Activated CD4-positive, alpha-beta memory T cell treated with anti-CD3 and anti-CD28 coated beads, Interleukin-2, amount 10 ng/mL, durations not matched to agents 7 days and 5 days (primary cell): ENCODE results near the gene NECTIN2. TPM values are rescaled to one million over a fixed set of nuclear protein-coding genes. Genes with fewer than 3 reads are reported as not detected.
A peak's percentile ranks its signal among the peaks of the same experiment; 100 is the strongest.
"Not testable (repeated sequence)": the region's sequence is repeated elsewhere in the genome, so short reads cannot be mapped to it uniquely, and the experiment has no call there.

Source experiments
- CTCF ChIA-PET: fragments of 350-600 bp; sonication (Branson Sonifier 250); formaldehyde crosslinking; loops from one replicate; lab custom pipeline; 2021; ENCODE audit warnings: antibody characterized with exemption, inconsistent platforms; lab: Charles Lee
- POLR2A ChIA-PET: fragments of 350-600 bp; sonication (Branson Sonifier 250); formaldehyde crosslinking; loops from one replicate; lab custom pipeline; 2021; ENCODE audit warnings: antibody characterized with exemption; lab: Charles Lee
- DNase-seq: peaks from one replicate; pipeline ENCODE4 v3.0.0-alpha.2; 2020
- H3K27ac Mint-ChIP-seq: one replicate; pipeline ENCODE4 v1.8.0; 2021; ENCODE audit warnings: mild to moderate bottlenecking, mixed read lengths
- H3K27me3 Mint-ChIP-seq: one replicate; pipeline ENCODE4 v1.8.0; 2021; ENCODE audit warnings: mixed read lengths
- H3K36me3 Mint-ChIP-seq: one replicate; pipeline ENCODE4 v1.8.0; 2021; ENCODE audit warnings: low read depth, mixed read lengths
- H3K4me1 Mint-ChIP-seq: one replicate; pipeline ENCODE4 v1.8.0; 2021; ENCODE audit warnings: mixed read lengths
- H3K4me3 Mint-ChIP-seq: one replicate; pipeline ENCODE4 v1.8.0; 2021; ENCODE audit warnings: mild to moderate bottlenecking, mixed read lengths
- H3K9me3 Mint-ChIP-seq: one replicate; pipeline ENCODE4 v1.8.0; 2021; ENCODE audit warnings: mixed read lengths
- total RNA-seq, 2 experiments: library from RNA; stranded (reverse); gene quantifications; one replicate each; pipeline ENCODE4 v1.2.3, GENCODE V29; 2021

NECTIN2 gene
- total RNA-seq, 2 experiments from 2014 or later, result 0.25 to 0.38 TPM

DNA sequence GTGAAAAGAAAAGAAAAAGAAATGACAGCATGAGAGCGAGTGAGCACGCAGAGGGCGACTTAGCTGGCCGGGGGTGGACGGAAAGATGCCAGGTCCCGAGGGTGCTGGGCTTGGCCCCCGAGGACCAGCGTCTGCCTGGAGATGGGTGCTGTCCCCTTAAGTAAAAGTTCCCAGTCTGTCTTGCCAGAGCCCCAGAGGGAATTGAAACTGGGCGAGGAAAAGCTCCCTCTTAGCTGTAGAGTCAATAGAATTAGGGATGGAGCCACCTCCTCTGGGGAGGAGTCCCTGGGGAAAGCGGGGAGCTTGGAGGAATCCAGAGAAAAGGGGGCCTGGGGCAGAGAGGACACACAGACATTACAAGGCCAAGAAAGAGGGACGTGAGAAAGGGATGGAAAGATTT lies 23.9 kb upstream of the NECTIN2 start:
- peaks cover 4% of the 10 kb centered on the region for H3K27me3 Mint-ChIP-seq
- ChIA-PET CTCF (interaction anchor here (1.5 kb wide), 1 partner anchor 133 kb away, joined by 3 read pairs; no protein-coding TSS in a partner anchor), POLR2A (no interaction called here)
- DNase-seq, result no peak
- H3K9me3 Mint-ChIP-seq, result no peaks in the 10 kb centered on the region
- H3K4me3 Mint-ChIP-seq, result no peak overlapping the region
- no peak overlapping the region for H3K27ac Mint-ChIP-seq
- no peaks in the 10 kb centered on the region for H3K4me1 Mint-ChIP-seq
- H3K36me3 Mint-ChIP-seq, result no peaks in the 10 kb centered on the region

DNA sequence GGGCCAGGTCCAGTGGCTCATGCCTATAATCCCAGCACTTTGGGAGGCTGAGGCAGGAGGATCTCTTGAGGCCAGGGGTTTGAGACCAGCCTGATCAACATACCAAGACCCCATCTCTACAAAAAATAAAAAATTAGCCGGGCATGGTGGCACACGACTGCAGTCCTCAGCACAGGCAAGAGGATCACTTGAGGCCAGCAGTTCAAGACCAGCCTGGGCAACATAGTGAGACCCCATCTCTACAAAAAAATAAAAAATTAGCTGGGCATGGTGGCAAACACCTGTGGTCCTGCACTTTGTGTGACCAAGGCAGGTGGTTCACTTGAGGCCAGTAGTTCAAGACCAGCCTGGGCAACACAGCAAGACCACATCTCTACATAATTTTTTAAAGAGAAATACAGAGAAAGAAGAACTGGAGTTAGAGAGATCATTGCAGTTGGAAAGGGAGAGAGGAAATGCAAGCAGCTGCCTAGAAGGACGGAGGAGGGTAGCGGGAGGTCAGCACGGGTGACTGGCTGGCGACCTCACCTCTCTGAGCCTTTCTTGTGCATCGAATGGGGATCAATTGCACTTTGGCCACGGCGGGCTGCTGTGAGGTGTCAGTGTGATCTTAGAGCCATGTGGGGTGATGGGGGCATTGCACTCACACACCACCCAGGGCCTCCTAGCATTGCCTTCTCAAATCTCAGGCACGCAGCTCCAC lies 23.3 kb upstream of the NECTIN2 start:
- Mint-ChIP-seq H3K4me1 (no peaks in the 10 kb centered on the region), H3K9me3 (no peaks in the 10 kb centered on the region), H3K4me3 (no peak overlapping the region), H3K27ac (no peak overlapping the region), H3K27me3 (peaks cover 6% of the 10 kb centered on the region), H3K36me3 (no peaks in the 10 kb centered on the region)
- CTCF ChIA-PET, result interaction anchor here (1.5 kb wide), 1 partner anchor 133 kb away, joined by 3 read pairs; no protein-coding TSS in a partner anchor
- DNase-seq, result no peak
- POLR2A ChIA-PET, result no interaction called here

DNA sequence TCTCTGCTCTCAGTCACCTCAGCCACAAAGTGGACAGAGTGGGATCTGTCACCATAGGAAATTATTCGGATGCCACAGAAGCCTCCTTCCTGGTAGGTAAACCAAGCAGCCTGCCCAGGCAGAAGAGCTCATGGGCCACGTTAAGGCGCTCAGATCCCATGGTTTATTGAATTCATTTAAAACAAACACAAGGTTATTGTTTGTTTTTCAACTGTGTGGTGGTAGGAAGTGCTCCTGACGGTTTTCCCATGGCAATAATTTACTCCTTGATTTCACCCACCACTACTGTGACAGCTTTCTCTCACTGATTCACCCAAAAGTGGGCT lies 22.8 kb upstream of the NECTIN2 start:
- Mint-ChIP-seq H3K27me3 (peaks cover 6% of the 10 kb centered on the region), H3K27ac (no peak overlapping the region), H3K4me1 (no peaks in the 10 kb centered on the region), H3K9me3 (no peaks in the 10 kb centered on the region), H3K36me3 (no peaks in the 10 kb centered on the region), H3K4me3 (no peak overlapping the region)
- POLR2A ChIA-PET, result no interaction called here
- DNase-seq, result no peak
- CTCF ChIA-PET, result no interaction called here

DNA sequence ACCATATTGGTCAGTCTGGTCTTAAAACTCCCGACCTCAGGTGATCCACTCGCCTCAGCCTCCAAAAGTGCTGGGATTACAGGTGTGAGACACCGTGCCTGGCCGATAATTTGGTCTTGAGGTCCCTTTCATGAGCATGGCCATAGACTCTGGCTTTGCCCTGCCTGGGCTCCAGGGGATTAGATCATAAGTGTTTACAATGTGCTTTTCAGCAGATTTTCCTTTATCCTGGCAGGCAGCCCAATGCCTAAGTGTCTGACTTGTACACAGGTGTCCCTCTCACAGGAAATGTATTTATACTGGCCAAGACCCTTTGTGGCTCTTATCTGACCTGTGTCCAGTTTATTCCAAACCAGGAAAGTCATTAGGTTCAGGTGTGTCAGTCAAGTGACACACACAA lies 21.3 kb upstream of the NECTIN2 start:
- Mint-ChIP-seq H3K36me3 (no peaks in the 10 kb centered on the region), H3K27me3 (peaks cover 6% of the 10 kb centered on the region), H3K4me1 (no peaks in the 10 kb centered on the region), H3K9me3 (no peaks in the 10 kb centered on the region), H3K4me3 (no peak overlapping the region), H3K27ac (no peak overlapping the region)
- no peak for DNase-seq
- ChIA-PET POLR2A (no interaction called here), CTCF (no interaction called here)

DNA sequence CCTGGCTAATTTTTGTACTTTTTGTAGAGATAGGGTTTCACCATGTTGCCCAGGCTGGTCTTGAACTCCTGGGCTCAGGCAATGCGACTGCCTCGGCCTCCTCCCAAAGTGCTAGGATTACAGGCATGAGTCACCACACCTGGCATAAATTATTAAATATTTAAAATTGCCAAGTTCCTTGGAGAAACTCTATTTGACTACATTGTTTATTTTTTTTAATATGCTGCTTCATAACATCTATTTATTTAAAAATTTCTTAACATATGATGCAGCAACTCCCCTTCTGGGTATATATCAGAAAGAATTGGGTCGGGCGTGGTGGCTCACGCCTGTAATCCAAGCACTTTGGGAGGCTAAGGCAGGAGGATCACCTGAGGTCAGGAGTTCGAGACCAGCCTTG lies 13.2 kb upstream of the NECTIN2 start:
- CTCF ChIA-PET, H3K27ac Mint-ChIP-seq, H3K4me1 Mint-ChIP-seq, H3K36me3 Mint-ChIP-seq, H3K4me3 Mint-ChIP-seq, H3K27me3 Mint-ChIP-seq, POLR2A ChIA-PET, DNase-seq, H3K9me3 Mint-ChIP-seq: not testable (repeated sequence)

DNA sequence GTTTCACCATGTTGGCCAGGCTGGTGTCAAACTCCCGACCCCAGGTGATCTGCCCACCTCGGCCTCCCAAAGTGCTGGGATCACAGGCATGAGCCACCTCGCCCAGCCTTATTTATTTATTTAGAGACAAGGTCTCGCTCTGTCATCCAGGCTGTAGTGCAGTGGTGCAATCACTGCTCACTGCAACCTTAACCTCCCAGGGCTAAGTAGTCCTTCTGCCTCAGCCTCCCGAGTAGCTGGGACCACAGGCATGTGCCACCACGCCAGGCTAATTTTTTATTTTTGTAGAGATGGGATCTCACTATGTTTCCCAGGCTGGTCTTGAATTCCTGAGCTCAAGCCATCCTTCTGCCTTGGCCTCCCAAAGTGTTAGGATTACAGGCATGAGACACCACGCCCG lies 11.7 kb upstream of the NECTIN2 start:
- H3K9me3 Mint-ChIP-seq, H3K27ac Mint-ChIP-seq, H3K4me3 Mint-ChIP-seq, CTCF ChIA-PET, H3K4me1 Mint-ChIP-seq, H3K27me3 Mint-ChIP-seq, H3K36me3 Mint-ChIP-seq, POLR2A ChIA-PET, DNase-seq: not testable (repeated sequence)

DNA sequence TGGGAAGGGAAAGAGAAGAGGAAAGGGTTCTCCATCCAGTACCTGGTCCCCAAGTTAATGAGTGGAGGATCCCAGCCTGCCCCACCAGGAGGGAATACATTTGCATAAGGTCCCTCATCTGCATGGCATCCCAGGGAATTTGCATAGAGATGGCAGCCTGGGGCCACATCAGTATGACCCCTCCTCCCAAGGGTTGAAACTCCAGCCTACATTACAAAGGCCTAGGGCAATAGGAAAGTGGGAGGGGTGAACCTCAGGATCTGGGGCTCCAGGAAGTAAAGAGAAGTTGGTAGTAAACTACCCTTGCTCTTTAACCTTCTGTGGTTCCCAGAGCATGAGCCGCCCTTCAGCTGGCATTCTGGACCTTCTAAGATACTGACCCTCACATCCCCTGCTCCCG lies 6.8 kb upstream of the NECTIN2 start:
- Mint-ChIP-seq H3K4me3 (no peak overlapping the region), H3K27me3 (no peaks in the 10 kb centered on the region), H3K4me1 (peaks cover 2% of the 10 kb centered on the region)

DNA sequence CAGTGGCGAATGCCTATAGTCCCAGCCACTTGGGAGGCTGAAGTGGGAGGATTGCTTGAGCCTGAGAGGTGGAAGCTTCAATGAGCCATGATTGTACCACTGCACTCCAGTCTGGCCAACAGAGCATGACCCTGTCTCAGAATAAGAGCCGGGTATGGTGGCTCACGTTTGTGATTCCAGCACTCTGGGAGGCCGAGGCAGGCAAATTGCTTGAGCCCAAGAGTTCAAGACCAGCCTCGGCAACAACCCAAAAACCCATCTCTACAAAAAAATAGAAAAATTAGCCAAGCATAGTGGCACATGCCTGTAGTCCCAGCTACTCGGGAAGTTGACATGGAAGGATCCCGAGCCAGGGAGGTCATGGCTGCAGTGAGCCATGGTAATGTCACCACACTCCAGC lies 5.3 kb upstream of the NECTIN2 start:
- peaks cover 6% of the 10 kb centered on the region for H3K27me3 Mint-ChIP-seq
- H3K36me3 Mint-ChIP-seq, result no peaks in the 10 kb centered on the region
- no peaks in the 10 kb centered on the region for H3K9me3 Mint-ChIP-seq
- H3K4me1 Mint-ChIP-seq, result peaks cover 13% of the 10 kb centered on the region
- POLR2A ChIA-PET, result interaction anchor here (0.6 kb wide), 1 partner anchor 158 kb away, joined by 3 read pairs; no protein-coding TSS in a partner anchor
- H3K4me3 Mint-ChIP-seq, result no peak overlapping the region
- DNase-seq, result no peak
- CTCF ChIA-PET, result interaction anchor here (0.7 to 1.5 kb wide), 3 partner anchors 21 to 120 kb away, joined by 3 to 4 read pairs (median 3); no protein-coding TSS in a partner anchor
- no peak overlapping the region for H3K27ac Mint-ChIP-seq

More for the DNA sequence above, 6.8 kb upstream of the NECTIN2 start:
- no peaks in the 10 kb centered on the region for H3K9me3 Mint-ChIP-seq
- no peak for DNase-seq
- ChIA-PET CTCF (no interaction called here), POLR2A (no interaction called here)
- H3K36me3 Mint-ChIP-seq, result no peaks in the 10 kb centered on the region
- H3K27ac Mint-ChIP-seq, result no peak overlapping the region

DNA sequence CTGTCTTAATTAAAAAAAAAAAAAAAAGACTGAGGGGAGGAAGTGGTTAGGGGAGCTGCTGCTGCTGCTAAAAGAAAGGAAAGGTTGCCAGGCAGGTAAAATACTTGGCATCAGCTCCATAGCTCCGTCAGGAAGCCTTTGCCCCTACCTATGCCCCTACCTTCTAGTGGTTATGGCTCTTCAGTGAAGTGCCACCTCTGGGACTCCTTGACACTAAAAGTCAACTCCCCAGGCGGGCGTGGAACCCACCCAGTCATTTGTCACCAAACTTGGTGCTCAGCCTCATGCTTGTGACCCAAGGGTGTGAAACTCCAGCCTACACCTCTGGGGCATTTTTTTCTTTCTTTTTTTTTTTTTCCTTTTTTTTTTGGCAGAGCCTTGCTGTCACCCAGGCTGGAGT lies 4.9 kb upstream of the NECTIN2 start:
- no peaks in the 10 kb centered on the region for H3K36me3 Mint-ChIP-seq
- POLR2A ChIA-PET, result interaction anchor here (0.6 kb wide), 1 partner anchor 159 kb away, joined by 3 read pairs; no protein-coding TSS in a partner anchor

DNA sequence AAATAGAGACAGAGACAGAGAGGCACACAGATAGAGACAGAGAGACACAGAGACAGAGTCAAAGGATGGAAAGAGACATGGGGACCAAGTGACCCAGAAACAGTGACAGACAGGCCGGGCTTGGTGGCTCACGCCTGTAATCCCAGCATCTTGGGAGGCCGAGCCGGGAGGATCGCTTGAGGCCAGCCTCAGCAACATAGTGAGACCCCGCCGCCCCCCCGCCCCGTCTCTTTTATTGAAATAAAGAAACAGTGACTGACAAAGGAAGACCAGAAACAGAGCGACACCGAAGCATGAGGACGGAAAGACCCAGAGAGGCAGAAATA lies 848 bp upstream of the NECTIN2 start:
- Mint-ChIP-seq H3K27me3 (peaks cover 34% of the 10 kb centered on the region), H3K4me1 (peaks cover 26% of the 10 kb centered on the region), H3K36me3 (no peaks in the 10 kb centered on the region), H3K9me3 (no peaks in the 10 kb centered on the region), H3K27ac (peak overlapping the region; percentile 40), H3K4me3 (peak overlapping the region; percentile 80)
- CTCF ChIA-PET, result interaction anchor here (0.9 to 1.4 kb wide), 4 partner anchors 61 to 198 kb away, joined by 3 to 4 read pairs (median 4); no protein-coding TSS in a partner anchor
- POLR2A ChIA-PET, result no interaction called here
- no peak for DNase-seq

More for the DNA sequence above, 4.9 kb upstream of the NECTIN2 start:
- H3K27ac Mint-ChIP-seq, result no peak overlapping the region
- peaks cover 6% of the 10 kb centered on the region for H3K27me3 Mint-ChIP-seq
- H3K4me3 Mint-ChIP-seq, result no peak overlapping the region
- H3K9me3 Mint-ChIP-seq, result no peaks in the 10 kb centered on the region
- CTCF ChIA-PET, result interaction anchor here (1.0 to 1.5 kb wide), 3 partner anchors 18 to 71 kb away, joined by 3 to 4 read pairs (median 3); no protein-coding TSS in a partner anchor
- H3K4me1 Mint-ChIP-seq, result peaks cover 16% of the 10 kb centered on the region
- DNase-seq, result no peak

DNA sequence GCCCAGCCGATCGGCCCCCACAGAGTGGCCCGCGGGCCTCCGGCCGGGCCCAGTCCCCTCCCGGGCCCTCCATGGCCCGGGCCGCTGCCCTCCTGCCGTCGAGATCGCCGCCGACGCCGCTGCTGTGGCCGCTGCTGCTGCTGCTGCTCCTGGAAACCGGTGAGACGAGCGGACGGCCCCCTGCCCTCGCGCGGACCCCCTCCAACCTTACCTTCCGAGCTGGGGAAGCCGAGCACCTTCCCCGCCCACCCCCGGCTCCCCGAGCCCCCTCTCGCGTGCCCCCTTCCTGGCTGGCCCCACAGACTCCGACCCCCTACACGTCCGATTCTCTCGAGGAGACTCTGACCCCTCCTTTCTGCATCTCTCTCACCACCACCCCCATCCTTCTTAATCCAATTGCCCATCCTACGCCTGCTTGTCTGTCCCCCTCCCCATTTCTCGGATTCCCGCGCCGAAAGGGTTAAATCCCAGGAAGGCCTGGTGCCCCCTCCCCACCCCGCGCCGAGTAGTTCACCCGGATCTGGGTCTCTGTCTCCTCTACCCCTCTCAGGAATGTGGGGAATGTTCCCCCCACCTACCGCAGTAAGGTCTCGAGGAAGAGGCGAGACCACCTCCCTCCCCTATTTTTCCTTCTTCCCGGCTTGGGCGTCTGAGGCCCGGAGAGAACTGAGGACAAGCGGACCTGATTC lies 502 bp downstream of the NECTIN2 start:
- peaks cover 24% of the 10 kb centered on the region for H3K4me1 Mint-ChIP-seq
- ChIA-PET POLR2A (no interaction called here), CTCF (interaction anchor here (1.1 to 1.4 kb wide), 4 partner anchors 12 to 124 kb away, joined by 3 to 17 read pairs (median 6); no protein-coding TSS in a partner anchor)
- peak; percentile 17 for DNase-seq
- peak overlapping the region; percentile 80 for H3K4me3 Mint-ChIP-seq
- H3K27ac Mint-ChIP-seq, result no peak overlapping the region
- H3K27me3 Mint-ChIP-seq, result peaks cover 34% of the 10 kb centered on the region
- no peaks in the 10 kb centered on the region for H3K9me3 Mint-ChIP-seq
- no peaks in the 10 kb centered on the region for H3K36me3 Mint-ChIP-seq

DNA sequence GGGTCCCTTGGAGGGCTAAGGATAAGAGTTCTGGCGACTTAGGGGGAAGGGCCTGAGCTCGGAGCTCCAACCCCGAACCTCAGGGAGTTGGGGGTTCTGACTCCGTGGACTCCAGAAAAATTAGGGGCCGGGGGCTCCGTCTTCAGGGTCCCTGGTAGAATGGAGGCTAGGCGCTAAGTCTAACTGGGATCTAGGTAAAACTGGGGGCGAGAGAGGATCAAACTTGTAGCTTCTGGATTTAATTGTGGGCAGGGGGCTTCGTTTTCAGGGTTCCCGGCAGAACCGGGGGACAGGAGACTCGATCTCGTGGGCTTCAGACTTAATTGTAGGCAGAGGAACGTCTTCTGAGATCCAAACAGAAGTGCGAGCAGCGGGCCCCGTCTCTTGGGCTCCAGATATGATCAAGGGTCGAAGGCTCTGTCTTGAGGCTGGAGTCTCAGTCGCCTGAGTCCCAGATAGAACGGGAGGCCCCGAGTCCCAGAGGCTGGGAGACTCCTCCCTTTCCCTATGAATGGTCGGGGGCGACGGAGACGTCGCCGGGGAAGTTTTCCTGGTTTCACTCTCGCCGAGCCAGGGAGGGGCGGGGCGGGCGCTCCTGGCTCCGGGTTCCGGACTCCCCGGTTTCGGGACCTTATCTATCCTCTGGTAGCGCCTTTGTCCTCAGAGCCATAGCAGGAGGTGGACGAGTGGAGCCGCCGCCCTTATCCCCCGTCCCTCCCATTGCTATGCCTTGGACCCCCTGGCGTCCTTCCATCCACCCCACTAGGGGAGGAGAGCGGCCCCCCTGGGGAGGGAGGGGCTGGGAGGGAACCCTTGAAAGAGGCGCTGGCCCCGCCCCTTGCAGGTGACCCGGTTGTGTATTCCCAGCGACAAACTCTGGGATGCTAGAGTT lies 1.3 kb downstream of the NECTIN2 start:
- peak; percentile 17 for DNase-seq
- H3K4me3 Mint-ChIP-seq, result peak overlapping the region; percentile 40
- no peaks in the 10 kb centered on the region for H3K9me3 Mint-ChIP-seq
- no peaks in the 10 kb centered on the region for H3K36me3 Mint-ChIP-seq
- POLR2A ChIA-PET, result no interaction called here
- H3K27ac Mint-ChIP-seq, result no peak overlapping the region
- peaks cover 24% of the 10 kb centered on the region for H3K4me1 Mint-ChIP-seq
- CTCF ChIA-PET, result no interaction called here
- H3K27me3 Mint-ChIP-seq, result peaks cover 37% of the 10 kb centered on the region
